HG03521 (cell line): ENCODE data around the gene GNAT3.

ENCODE experiments used
- ATAC-seq: cut with Tn5 transposase; IDR thresholded peaks from one replicate; pipeline ENCODE4 v1.9.1; 2021; ENCODE audit warnings: mild to moderate bottlenecking, moderate library complexity; ENCODE audit not compliant: unreplicated experiment

GNAT3 gene

GRCh38 chr7:80511964-80512363 is at the start of gene GNAT3:
TSS of gene GNAT3 (minus strand) at chr7:80512064. CDS start at chr7:80511926, 138 bp downstream.
- no peak for ATAC-seq

GRCh38 chr7:80558116-80558515 is 46.3 kb upstream of the GNAT3 start:
- ATAC-seq: no peak

GRCh38 chr7:80552031-80552694 is 40.3 kb upstream of the GNAT3 start:
- no peak for ATAC-seq

- ATAC-seq: no peak
Measured at GRCh38 chr7:80550005-80550404, 38.1 kb upstream of the GNAT3 start.

- no peak for ATAC-seq
Measured at GRCh38 chr7:80548840-80549530, 37.1 kb upstream of the GNAT3 start.

GRCh38 chr7:80542398-80542797 is 30.5 kb upstream of the GNAT3 start:
- no peak for ATAC-seq

GRCh38 chr7:80540836-80541235 is 29.0 kb upstream of the GNAT3 start:
- ATAC-seq: no peak

- no peak for ATAC-seq
Measured at GRCh38 chr7:80537091-80537490, 25.2 kb upstream of the GNAT3 start.

GRCh38 chr7:80536426-80536825 is 24.6 kb upstream of the GNAT3 start:
- no peak for ATAC-seq

- no peak for ATAC-seq
Measured at GRCh38 chr7:80533287-80533686, 21.4 kb upstream of the GNAT3 start.

- no peak for ATAC-seq
Measured at GRCh38 chr7:80532153-80532552, 20.3 kb upstream of the GNAT3 start.

GRCh38 chr7:80530136-80530535 is 18.3 kb upstream of the GNAT3 start:
- no peak for ATAC-seq

GRCh38 chr7:80529362-80529761 is 17.5 kb upstream of the GNAT3 start:
- no peak for ATAC-seq

GRCh38 chr7:80528689-80529088 is 16.8 kb upstream of the GNAT3 start:
- no peak for ATAC-seq

- ATAC-seq: no peak
Measured at GRCh38 chr7:80526472-80526871, 14.6 kb upstream of the GNAT3 start.

GRCh38 chr7:80524693-80525092 is 12.8 kb upstream of the GNAT3 start:
- no peak for ATAC-seq

GRCh38 chr7:80521809-80522208 is 9.9 kb upstream of the GNAT3 start:
- no peak for ATAC-seq

- no peak for ATAC-seq
Measured at GRCh38 chr7:80520199-80520598, 8.3 kb upstream of the GNAT3 start.

GRCh38 chr7:80517282-80517747 is 5.5 kb upstream of the GNAT3 start:
- ATAC-seq: no peak

GRCh38 chr7:80515298-80515697 is 3.4 kb upstream of the GNAT3 start:
- ATAC-seq: no peak

- ATAC-seq: no peak
Measured at GRCh38 chr7:80510021-80510420, 1.8 kb downstream of the GNAT3 start.

- ATAC-seq: no peak
Measured at GRCh38 chr7:80508440-80508839, 3.4 kb downstream of the GNAT3 start.
